HG03565 (cell line): Measurements from ENCODE around the gene RGS10.

Source experiments
- ATAC-seq: cut with Tn5 transposase; IDR thresholded peaks from one replicate; pipeline ENCODE4 v1.9.1; 2021; ENCODE audit warnings: mild to moderate bottlenecking, moderate library complexity; ENCODE audit not compliant: unreplicated experiment

RGS10 gene

DNA sequence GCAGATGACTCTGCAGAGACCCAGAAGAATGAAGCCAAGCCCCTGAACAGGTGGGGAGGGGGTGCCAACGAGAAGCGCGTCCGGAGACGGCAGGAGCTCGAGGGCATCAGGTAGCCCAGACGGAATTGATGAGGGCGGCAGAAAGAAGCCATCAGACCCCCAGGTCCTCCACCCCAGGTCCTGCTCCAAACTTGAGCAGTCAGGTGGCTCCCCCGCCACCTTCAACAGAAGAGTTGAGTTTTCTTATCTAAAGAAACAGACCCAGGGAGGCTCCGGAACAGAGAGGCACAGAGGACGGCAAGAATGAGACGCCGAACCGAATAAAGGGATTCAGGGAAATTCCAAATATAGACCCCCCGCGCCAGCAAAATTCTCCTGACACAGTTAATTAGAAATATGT lies 22.2 kb downstream of the RGS10 start:
- no peak for ATAC-seq

DNA sequence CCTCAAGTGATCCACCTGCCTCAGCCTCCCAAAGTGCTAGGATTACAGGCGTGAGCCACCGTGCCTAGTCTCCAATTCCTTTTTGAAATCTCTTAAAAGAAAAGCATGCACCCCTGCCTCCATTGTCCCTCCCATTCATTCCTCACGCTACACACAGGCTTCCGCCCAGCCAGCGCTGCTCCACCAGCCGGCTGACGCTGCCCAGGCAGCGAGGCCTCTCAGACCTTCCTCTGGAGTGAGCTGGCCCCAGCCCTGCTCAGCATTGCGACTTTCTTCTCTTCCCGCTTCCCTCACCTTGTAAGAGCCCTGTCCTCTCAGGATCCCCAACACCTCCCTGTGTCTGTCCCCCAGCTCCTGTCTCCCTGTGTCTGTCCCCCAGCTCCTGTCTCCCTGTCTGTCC lies 23.6 kb downstream of the RGS10 start:
- ATAC-seq = no peak

DNA sequence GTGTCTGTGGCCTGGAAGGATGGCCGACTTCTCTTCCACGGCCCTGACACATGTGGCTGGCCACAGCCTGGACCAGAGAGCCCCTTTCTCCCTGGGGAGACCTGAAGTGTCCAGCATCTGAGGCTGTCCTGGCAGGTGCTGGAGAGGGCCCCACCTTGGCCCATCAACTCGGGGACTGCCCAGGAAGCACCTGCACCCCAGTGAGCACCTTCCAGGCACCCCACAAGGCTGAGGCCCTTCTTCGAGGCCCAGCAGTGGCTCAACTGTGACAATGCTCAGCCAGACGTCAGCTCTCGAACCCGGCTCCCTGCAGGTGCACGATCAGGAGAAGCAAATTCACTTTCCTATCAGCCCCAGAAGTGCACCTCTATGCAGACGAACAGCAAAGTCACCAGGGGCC lies 24.3 kb downstream of the RGS10 start:
- peak; percentile 6 for ATAC-seq

DNA sequence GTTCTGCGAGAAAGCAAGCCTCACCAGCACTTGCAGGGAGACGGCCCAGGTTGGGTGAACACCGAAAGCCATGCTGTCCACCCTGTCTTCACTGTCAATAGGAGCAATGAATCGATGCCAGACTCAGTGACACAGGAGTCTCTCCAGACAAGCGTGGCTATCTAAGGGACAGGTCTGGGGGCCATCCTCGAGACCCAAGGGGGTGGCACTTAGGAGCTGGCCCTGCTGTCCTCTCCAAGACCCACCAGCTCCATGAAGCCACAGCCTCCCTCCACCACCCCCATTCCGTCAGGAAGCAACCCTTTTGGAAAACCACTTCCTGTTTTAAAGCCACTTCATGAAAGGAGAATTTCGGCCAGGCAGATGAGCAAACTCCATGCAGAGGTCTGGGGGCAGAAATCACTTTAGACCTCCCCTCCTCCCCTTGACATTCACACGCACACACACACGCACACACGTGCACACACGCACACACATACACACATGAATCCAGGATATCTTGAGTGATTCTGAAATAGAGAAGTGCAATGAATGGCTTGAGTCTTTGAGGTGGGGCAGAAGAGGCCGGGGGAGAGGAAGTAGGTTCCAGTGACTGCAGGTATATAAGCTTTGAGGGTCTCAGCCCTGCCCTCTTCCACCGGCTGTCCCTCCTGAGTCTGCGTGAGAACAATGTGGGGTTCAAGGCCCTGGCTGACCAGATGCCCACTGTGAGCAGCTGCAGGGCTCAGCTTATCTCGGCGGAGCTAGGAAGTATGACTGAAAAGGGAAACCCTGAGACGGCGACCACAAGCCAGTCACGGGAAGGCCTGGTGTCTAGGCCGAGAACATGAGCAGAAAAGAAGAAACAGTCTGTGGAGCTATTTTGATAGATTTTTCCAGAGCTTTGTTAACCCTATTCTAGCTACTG lies 25.0 kb downstream of the RGS10 start:
- ATAC-seq = peak; percentile 53

DNA sequence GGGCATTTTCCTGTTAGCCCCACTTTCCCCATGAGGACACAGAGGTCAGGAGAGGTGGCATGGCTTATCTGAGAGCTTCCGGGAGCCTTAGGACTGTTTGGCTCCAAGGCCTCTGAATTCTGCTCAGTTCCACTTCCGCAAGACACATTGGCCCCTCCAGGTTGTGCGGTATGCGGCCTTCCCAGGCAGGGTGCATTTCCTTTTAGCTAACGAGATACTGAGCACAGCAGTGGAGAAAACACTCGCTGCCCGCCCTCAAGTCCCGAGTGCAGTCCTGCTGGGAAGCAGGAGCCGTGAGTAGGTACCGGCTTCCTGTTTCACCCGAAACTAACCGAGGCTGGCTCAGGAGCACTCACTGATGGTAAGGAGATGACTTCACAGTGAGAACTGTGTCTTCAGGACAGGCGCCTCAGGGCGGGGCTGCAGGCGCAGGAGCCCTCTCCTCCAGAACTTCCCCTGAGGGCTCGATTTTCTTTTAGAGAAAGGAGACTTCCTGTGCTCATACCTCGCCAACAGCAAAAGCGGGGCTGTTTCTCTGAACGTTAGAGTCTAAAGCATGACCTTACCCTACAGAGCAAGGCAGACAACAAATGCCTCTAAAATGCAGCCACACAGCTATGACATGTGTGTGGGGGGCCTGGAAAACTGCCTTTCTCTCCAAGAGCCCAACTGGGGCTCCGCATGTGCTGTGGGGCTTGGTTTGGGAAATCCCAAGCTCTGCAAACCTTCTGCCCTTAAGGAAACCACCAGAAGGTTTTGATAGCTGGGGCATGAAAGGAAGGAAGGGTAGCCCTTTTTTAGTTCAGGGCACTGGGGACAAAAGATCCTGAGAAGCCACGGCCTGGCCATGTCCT lies 25.9 kb downstream of the RGS10 start:
- peak; percentile 69 for ATAC-seq

DNA sequence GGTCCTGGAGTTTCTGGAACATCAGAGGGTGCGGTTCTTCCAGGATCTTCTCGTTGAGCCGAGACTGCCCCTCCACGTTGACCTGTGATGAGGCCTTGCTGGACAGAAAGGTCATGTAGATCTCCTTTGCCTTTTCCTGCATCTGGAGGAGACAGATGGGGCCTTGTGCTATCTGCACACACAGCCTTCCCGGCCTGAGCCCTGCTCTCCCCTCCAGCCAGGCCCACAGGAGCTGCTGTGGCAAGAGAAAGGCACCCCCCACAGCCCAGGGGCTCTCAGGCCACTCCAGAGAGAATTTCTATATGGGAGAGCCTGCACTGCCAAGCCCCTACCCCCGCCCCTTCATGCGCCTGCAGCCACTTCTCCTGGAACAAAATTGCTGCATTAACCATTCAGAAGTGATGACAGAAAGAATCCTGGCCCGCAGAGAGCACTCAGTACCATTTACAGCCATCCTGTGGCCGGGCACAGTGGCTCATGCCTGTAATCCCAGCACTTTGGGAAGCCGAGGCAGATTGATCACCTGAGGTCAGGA lies 26.9 kb downstream of the RGS10 start:
- ATAC-seq = no peak

DNA sequence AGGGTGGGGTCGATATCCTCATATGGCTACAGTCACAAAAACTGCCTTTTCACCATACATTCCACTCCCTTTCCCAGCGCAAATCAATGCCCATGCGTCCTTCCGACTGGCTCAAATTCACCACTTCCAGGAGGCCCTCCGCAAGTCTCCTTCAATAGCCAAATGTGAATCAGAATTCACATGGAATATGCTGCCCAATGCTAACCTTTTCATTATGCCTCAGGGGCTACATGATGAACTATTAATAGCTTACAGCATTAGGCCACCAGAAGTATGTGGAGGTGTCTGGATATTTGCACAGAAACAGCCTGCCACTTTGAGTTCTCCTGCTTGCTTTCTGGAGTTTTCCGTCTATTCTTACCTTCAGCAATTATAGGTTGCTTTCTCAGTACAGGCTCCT lies 27.7 kb downstream of the RGS10 start:
- no peak for ATAC-seq

DNA sequence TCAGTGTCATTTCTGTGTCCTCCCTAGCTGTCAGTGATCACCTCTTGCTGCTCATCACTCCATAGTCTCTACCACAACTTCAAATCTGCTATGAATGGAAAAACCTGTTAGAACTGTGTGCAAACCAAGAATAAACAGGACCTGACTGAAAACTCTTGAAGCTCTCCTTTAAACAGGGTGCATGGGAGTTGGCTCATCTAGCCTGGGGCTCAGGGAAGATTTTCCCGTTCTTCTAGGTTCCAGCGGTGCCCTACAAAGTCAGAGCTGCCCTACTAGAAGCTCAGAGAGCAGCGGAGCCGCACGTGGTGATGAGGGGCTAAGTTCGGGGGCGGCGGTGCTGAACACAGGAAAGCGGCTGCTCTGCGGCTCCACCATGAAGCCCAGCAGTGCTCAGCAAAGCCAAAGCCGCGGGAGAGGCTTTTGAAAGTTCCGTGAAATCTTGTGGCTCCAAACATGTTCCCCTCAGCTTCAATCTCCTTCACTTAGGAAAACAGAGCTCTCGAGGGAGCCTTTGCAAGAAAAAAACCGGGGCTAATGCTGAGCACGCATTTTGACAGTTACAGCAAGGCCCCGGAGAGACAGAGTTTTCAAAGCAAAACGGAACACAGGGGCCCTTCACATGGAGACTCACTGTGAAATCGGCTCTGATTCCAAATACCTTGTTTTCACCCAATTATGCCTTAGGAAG lies 30.5 kb downstream of the RGS10 start:
- ATAC-seq = no peak

DNA sequence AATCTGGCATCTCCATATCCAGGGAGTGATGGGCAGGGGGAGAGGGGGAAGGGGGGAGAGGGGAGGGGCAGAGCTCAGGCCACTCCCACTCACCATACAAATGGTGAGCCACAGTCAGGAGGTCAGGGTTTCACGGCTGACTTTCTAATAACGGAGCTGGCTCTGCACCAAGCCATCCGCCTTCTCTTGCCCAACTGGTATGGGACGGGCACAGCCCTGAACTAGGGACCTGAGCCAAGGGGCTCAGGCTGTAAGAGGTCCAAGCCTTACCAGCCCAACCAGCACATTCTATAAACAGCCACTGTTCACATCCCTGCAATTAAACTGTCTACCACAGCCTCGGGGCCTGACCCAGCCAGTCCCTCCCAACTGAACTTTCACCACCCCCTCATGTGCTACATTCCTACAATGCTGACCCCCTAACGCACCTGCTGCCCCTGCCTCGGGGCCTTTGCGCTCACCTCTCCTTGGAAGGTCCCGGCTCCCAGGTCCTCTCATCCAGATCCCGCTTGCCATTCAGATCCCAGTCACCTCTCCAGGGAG lies 32.5 kb downstream of the RGS10 start:
- ATAC-seq = no peak

DNA sequence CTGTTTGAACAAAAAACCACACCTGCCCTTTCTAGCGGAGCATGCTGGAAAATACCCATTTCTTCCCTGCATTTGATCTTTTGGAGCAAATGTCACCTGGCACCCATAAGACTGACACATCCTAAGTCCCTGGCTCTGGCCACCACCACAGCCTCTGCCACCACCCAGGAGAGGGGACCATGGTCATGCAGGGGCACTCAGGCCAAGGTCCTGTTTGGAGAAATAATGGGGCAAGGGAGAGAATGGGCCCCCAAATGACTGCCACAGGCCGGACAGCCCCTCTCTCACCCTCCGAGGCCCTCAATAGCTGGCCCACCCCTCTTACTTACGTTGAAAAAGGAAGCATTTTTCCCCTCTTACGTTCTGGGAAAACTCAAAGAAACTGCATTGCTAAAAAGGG lies 35.4 kb downstream of the RGS10 start:
- ATAC-seq = no peak

DNA sequence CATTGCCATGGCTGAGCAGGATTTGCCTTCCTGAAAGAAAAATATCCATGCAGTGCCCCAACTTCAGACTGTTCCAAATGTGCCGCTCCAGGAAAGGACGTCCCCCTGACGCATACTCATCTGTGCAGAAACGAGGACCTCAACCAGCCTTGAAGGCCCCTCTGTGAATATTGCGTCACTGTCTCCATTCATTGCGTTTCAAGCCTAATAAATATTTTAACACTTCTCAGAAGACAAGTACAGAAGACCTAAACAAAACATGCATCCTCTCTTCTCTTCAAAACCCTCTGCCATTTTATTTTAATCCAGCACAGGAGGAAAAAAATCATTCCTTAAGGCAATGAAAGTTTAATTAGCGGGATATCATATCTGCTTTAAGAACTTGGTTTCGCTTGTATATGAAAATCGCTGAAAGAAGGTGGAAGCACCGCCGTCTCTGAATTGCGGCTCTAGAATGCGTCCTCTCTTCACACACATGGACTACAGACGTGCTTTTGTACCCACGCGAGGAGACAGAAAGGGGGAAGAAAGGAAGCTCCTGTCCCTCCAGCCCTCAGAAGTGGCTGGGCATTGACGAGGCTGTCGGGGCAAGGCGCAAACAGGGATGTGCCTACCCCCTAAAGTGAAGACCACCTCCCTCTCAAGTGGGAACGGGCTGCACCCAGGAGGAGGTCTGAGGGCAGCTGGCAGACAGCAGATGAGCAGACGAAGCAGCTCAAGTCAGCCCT lies 36.8 kb downstream of the RGS10 start:
- no peak for ATAC-seq

DNA sequence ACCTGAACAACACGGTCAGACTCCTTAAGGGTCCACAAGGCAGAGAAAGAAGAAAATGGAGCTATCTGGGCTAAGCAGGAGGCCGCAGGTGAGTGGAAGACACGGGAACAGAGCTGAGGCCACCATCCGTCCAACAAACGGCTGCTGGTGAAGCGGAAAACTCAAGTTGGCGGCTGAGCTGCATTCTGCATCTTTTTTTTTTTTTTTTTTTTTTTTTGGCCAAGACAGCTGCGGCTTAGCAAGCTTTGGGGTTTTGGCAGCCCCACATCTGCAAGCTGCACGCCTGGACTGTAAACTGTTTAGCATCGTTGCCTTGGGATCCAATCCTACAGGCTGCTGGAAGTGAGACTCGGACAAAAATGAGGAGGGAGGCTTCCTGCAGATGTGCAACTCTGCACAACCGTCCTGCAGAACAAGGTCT lies 37.4 kb downstream of the RGS10 start:
- ATAC-seq = no peak

DNA sequence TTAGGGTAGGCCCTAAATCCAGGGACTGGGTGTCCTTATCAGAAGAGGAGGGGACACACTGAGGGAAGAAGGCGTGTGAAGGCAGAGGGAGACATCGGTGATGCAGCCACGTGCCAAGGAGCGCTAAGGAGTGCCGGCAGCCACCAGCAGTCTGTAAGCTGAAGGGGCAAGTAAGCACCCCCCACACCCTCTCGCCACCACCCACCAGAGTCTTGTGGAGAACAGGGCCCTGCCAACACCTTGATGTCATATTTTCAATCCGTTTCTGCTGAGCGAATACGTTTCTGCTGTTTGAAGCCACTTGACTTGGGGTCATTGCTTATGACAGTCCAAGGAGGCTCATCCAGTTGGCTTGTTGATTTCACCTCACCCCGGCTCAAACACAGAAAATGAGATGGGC lies 37.9 kb downstream of the RGS10 start:
- no peak for ATAC-seq

DNA sequence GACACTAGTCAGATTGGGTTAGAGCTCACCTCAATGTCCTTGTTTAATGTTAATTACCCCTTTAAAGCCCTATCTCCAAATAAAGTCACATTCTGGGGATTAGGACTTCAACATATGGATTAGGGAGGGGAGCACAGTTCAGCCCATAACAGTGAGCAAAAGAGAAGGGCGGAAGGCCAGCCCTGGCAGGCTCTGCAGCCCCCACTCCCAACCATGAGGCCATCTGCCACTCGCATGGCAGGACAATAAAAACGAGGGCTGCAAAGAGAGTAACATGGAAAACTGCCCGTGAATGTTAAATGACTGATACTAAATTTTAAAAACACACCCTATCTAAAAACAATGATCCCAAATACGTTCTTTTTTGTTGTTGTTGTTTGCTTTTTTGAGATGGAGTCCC lies 38.7 kb downstream of the RGS10 start:
- ATAC-seq = no peak

DNA sequence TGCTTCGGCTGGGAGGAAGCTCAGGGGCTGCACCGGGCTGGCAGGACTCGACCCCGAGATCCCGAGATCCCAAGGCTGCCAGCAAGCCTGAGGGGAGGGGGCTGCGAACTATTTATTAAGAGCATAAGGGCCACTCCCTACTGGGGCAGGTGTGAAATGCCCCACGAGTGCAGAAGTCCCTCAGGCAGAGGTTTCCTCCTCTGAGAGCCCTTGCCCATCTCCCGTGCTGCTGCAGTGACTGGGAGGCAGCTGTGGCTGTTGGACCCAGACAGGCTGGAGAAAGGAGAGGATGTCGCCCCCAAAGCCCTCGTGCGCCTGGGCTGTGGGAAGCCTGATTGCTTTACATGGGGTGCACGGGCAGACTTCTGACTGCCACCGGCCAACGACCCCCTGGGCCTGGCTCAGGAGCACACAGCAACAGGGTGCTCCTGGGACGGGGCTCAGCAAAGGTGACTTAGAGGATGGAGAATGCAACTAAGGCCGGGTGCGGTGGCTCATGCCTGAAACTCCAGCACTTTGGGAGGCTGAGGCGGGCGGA lies 39.8 kb downstream of the RGS10 start:
- no peak for ATAC-seq

DNA sequence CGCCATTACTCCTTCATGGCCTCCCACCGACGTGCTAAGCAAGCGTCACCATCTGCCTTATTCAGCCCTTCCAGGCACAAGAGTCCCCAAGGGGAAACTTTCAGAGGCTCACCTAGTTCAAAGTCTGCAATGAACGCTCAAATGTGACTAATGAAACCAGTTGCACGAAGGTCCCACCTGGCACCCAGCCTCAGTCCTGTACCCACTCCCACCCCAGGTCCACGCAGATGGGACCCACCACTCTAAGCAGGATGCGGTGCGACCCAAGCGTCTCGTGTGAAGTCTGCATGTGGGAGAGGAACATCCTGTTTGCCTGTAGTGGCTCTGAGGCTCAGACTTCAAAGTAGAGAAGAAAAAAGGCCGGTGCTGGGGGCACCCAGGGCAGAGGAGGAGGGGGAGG lies 40.3 kb downstream of the RGS10 start:
- ATAC-seq = no peak

DNA sequence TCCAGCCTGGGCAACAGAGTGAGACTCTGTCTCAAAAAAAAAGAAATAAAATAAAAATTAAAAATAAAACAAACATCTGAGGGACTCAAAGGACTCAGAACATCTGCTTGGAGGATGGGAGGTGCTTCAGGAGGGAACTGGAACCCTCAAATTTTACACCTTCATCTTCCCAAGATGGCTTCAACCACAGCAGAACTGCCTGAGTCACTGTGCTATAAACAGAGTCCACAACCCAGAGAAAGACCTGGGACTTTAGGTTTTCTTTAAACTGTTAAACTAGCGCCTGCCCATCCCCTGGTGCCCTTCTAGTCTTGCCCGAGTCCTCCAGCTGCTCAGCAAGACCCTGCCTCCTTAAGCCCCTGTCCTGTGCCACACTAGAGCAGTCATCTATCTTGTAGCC lies 40.8 kb downstream of the RGS10 start:
- no peak for ATAC-seq

DNA sequence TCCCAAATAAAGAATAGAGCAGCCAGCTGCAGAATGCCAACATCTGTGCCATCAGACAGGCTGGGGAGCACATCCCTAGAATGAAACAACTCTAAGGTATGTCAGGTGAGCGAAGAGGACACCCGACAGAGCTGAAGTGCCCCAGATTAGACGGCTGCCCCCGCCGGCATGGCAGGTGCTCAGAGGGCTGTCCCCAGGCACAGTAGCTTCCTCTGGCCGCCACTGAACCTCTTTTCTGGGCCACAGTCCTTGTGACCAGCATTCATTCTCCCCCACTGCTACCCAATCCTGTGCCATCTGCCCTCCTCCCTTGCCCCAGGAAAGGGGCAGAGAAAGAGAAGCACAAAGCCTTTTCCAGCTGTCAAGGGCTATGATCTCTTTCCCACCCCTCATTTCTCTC lies 41.7 kb downstream of the RGS10 start:
- no peak for ATAC-seq

DNA sequence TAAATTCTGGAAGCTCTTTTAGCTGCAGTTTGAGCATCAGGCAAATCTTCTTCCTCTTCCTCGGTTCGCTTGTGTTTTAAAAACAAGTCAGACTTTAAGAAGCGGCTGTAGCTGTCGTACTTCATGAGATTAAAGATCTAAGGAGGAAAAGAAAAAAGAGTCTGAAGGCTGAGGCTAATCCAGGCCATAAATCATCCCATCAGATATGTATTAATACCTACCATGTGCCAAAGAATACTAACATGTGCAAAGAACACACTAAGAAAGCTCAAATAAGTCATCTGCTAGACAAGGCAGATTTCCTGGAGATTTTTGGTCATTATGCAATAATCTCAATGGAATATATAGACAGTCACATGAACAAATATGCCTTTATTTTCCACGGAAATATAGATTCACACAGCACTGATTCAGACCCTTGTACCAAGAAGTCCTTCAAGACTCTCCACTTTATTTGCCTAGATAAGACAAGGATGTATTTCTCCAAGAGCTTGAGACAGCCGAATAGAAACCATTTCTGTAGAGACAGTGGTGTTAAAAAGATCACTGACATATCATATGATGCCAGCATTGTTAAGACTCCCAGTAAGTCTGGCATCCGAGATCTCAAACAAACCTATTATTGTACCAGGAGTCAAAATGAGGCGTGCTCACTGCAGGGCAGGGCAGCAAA lies 42.3 kb downstream of the RGS10 start:
- no peak for ATAC-seq

DNA sequence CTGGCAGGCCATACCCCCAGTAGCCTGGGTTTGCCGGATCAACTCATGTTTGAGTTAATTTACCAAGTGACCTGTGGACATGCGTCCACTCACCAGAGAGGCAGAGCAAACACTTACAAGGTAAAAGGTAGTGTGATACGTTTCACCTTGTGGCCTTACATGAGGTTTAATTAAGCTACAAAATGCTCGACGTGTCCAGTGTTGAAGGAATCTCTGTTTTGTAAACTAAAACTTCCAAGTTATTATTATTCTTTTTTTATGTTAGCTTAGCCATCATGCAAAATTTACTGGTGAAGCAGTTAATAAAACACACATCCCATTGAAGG lies 42.9 kb downstream of the RGS10 start:
- no peak for ATAC-seq
